GM21717 (cell line): ENCODE measurements around the gene PPP3R1.
"Not testable (repeated sequence)": the region's sequence is repeated elsewhere in the genome, so short reads cannot be mapped to it uniquely, and the experiment has no call there.

Source experiments
- ATAC-seq: cut with Tn5 transposase; IDR thresholded peaks from one replicate; pipeline ENCODE4 v1.9.1; 2021; ENCODE audit warnings: mild to moderate bottlenecking, moderate library complexity; ENCODE audit not compliant: unreplicated experiment

PPP3R1 gene

DNA sequence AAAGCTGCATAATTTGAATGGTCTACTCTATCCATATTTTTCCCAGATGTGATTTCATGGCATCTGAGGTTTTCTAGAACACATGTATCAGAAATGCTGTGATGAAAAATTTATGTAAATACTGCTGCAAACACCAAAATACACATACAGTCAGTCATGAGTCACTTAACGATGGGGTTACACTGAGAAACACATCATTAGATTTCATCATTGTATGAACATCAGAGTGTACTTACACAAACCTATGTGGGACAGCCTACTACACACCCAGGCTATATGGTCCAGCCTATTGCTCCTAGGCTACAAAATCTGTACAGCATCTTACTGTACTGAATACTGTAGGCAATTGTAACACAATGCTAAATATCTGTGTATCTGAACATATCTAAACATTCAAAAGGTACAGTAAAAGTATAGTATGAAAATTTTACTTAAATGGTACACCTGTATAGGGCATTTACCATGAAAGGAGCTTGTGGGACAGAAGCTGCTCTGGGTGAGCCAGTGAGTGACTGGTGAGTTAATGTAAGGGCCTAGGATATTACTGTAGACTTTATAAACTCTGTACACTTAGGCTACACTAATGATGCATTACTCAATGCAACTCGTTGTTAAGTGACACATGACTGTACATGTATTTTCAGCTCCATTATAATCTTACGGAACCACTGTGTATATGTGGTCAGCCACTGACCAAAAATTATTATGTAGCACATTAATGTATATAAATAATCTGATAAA, 61.2 kb downstream of the PPP3R1 start:
- ATAC-seq: no peak

DNA sequence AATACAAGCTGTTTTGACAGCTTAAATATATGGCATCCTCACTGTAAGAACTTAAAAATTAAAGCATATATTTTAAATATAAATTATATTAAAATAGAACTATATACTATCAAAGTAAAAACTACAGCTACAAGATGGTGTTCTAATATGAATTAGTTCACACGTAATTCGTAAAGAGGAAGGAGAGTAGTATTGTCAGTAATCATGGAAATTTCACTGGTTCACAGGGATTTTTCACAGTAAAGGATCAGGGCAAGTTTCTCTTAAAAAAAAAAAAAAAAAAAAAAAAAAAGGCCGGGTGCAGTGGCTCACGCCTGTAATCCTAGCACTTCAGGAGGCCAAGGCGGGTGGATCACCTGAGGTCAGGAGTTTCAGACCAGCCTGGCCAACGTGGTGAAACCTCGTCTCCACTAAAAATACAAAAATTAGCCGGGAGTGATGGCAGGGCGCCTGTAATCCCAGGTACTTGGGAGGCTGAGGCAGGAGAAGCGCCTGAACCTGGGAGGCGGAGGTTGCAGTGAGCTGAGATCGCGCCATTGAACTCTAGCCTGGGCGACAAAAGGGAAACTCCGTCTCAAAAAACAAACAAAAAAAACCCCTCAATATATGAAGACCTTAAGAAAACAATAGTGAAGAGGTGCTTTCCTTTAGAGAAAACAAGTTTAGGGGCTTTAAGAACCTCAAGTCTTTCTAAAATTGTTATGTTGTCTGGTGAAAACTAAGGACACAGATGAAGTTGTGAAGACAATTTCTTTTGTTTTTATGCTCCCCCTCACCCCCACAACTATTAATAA, 62.1 kb downstream of the PPP3R1 start:
- no peak for ATAC-seq

DNA sequence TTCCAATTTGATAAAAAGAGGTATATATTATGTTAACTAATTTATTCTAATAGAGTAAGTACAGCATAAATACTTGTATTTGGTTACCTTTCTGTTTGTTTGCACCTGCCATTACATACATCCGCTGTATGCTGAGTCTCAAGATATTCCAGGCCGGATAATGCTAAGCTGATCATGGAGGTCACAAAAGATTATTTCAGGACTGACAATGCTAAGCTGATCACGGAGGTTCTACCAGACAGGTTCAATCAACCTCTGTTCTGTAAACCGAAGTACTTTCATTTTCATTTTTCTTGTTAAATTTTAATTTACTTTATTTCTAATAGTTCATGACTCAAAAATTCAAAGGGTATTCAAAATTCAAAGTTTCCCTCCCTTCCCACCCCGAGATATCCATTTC, 63.5 kb downstream of the PPP3R1 start:
- no peak for ATAC-seq

DNA sequence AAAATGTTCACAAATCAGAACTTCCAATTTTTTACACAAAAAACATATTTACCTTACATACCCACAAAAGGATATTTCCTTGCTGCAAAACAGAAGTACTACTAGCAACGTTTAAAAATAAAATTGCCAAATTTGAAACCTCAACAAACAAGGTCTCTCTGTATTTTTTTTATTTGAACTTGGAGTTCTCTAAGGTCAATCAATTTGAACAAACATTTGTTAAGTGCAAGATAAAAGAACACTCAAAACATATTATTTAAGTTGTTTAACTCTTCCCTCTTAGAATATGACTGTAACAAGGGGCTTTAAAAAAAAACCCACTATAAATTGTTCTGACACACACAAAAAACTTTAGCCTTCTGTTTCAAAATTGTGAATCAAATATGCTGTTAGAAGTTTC, 65.0 kb downstream of the PPP3R1 start:
- no peak for ATAC-seq

DNA sequence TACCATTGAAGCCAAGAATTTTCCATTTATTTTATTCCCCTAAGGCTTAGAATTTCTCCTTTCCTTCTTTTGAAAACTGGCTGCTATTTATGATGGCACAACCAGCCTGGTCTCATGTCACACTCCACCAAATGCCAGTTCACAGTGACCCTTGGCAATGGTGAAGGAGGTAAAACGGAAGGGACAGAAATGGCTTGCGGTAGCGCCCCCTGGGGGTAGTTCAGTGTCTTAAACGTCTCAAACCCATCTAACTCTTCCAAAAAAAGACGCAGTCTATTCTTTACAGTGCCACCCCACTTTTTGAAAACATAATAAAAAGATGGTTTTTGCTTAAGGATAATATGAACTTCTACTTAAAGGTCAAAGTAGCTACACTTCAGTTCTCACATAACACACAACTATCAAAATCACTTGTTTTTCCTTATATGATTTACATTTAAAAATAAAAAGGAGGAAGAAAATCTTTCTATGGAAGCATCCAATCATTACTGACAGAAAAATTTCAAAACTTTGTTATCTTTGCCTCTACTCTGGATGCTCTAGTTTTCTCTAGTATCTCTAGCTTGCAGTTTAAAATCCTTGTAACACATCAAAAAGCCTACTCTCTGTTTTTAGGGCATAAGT, 66.7 kb downstream of the PPP3R1 start:
- no peak for ATAC-seq

DNA sequence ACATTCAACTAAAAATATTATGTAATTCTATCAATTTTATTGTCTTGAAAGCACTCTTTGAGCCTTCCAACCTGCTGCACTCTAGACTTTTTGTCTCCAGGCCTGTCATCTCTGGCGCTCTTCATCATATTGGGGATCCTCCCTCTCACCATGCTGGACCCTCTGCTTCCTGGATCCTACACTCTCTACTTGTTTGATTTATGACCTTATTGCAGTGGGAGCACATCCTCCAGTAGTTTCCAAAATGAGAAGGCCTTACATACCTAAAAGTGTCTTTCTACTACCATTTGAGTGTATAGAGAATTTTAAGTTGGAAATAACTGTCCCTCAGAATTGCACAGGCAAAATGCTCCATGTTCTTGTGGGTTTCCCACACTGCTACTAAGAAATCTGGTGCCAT, 69.4 kb downstream of the PPP3R1 start:
- no peak for ATAC-seq

DNA sequence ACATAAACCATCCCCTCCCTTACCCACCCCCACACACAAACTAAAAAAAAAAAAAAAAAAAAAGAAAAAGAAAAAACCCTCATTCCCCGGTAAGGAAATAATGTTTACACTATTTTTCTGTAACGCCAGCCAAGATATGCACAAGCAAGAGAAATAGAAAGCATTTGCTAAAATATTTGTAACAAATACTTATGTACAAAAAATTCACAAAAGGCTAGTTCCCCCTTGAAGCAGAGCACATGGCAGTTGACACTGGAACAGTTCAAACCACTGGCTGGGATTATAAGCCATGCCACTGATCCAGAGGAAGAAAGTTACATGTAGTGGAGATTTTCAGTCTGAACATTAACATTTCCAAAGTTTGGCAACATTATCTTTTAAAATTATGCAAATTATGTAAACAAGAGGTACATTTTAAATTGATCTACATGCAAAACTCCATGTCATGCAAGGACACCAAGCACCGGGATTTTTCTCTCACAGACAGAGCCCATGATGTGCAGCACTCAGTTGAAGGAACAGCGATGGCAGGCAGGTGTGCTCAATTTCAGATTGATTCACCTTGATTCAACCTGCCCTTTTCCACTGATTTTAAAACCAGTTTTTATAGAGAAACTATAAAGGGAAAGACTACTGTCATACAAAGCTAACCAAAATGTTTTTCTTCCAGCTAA, 73.2 kb downstream of the PPP3R1 start:
- ATAC-seq: no peak

DNA sequence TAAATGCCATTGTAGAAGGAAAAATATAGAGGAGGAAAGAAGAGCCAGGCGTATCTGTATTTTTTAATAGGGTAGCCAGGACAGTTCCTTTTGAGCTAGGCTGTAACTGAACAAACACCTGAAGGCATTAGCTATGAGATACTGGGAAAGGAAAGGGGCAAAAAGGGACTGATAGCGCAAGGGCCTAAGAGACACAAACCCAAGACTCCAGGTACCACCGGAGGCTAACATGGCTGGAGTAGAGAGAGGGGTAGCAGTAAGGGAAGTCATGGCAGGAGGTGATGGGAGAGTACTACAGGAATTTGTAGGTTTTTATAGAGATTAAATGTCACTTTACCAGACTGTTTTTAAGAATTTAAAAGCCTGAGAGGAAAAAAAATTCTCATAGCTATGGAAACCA, 73.9 kb downstream of the PPP3R1 start:
- ATAC-seq: no peak

DNA sequence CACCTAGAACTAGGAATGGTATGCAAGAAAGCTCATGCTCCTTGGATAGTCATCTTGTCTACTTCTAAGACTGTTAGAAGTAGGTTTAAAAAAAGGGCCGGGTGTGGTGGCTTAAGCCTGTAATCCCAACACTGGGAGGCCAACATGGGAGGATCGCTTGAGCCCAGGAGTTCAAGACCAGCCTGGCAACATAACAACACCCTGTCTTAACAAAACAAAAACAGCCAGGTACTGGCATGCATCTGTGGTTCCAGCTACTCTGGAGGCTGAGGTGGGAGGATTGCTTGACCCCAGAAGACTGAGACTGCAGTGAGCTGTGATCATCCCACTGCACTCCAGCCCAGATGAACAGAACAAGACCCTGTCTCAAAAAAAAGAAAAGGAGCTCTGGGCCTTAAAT, 74.8 kb downstream of the PPP3R1 start:
- no peak for ATAC-seq

DNA sequence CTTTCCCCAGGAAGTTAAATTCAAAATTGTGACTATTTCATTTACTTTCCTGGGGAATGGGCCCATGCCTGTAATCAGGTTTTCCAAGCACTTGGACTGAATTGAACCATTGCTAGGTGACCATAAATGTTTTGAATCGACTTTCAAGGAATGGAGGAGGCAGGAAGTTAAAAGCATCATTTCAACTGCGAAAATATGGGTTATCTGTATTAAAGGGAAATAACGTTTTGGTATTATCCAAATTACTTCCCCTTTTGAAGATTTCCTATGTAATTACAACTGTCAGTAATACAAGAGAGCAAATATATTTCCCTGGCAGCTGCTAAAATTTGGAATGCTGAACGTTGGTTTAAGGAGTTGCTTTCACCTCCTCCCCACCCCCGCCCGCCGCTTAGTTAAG, 75.7 kb downstream of the PPP3R1 start:
- ATAC-seq: no peak

DNA sequence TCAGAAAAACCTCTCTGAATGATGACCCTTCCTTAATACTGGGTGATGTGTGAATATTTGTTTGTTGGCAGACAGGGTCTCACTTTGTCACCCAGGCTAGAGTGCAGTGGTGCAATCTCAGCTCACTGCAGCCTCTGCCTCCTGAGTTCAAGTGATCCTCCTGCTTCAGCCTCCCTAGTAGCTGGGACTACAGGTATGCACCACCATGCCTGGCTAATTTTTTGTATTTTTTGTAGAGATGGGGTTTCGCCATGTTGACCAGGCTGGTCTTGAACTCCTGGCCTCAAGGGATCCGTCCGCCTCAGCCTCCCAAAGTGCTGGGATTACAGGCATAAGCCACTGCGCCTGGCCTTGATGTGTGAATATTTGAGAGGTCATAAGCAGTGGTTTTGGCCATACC, 77.1 kb downstream of the PPP3R1 start:
- ATAC-seq: not testable (repeated sequence)

DNA sequence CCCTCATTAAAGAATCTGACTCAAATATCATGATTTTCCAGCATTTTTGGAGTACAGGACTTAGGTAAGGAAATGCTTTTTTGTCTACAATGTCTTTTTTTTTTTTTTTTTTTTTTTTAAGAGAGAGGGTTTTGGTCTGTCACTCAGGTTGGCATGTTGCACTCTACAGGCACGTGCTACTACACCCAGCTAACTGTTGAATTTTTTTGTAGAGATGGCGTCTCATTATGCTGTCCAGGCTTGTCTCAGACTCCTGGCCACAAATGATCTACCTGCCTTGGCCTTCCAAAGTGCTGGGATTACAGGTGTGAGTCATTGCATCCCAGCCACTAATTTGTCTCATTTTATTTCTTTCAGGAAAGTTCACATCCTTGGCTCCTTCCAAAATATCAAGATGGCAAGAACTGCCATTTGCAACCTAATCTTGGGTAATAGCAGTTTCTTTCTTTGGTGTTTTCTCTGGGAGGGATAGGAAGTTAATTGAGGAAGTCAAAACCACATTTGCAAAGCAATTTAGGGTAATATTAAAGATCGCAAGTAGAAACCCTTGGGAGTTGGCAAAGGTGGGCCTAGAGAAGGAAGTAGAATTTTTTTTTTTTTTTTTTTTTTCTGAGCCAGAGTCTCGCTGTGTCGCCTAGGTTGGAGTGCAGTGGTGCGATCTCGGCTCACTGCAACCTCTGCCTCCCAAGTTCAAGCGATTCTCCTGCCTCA, 79.2 kb downstream of the PPP3R1 start:
- ATAC-seq: no peak

DNA sequence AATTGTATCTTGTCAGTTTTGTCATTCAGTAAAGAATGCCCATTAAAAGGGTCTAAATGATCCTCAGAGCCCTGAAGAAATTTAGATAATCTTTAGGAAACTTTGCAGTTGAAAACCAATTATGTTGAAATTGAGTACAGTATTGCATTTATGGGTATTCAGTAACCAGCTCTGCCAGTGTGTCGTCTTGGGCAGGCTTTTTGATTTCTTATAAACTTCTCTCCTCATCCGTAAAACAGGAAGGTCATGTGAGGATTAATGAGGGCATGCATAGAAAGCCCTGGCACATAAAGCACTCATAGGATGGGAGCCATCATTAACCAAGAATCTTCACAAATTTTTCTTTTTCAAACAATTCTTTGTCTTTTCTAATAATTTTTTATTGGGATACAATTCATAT, 79.8 kb downstream of the PPP3R1 start:
- ATAC-seq: no peak

DNA sequence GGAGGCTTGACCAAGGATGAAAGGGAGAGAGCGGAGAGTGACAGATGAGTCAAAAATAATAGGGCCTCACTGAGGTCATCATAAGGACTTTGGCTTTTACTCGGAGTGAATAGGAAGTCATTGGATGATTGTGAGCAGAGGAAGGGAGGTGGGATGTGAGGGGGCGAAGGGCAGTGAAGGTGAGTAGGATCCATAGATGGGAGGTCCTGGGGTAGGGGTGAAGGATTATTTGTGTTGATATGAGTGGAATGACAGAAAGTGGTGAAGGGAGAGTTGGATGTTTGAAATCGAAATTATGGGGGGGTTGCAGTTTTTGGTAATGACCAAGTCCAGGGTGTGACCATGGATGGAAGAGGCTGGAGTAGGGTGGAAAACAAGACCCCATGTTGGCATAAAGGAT, 80.6 kb downstream of the PPP3R1 start:
- ATAC-seq: no peak

DNA sequence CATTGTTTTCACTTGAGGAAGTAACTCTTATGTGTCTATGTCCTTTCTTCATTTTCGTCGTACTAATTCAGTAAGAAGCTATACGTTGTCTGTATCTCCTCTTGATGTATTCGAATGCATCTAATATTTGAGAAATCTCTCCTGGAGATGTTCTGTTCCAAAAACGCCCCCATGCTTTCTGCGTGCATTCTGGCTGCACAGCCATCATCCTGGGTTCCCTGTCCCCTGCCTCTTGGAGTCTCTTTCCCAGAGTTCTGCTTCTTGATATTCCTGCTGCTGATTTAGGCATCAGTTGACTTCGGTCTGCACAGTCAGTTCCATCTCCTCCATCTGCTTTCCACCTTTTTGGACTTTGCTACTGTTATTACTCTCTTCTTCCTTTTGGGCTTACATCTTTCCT, 81.2 kb downstream of the PPP3R1 start:
- no peak for ATAC-seq

DNA sequence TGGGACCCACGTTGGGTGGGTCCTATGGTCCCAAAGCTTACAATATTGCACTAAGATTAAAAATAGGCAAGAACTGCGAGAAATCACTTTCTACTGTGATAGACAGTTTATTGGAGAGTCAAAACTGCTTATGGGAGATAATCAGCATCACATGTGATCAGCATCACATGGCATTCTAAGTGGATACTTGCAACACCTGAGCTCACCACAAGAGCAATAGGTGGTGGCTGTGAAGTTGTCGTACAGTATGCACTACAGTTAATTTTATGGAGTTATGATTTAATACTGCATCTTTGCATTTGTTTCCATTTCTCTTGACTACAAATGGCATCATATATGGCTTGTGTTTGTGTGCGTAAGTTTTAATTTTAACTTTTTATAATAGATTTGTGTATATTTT, 83.0 kb downstream of the PPP3R1 start:
- no peak for ATAC-seq

DNA sequence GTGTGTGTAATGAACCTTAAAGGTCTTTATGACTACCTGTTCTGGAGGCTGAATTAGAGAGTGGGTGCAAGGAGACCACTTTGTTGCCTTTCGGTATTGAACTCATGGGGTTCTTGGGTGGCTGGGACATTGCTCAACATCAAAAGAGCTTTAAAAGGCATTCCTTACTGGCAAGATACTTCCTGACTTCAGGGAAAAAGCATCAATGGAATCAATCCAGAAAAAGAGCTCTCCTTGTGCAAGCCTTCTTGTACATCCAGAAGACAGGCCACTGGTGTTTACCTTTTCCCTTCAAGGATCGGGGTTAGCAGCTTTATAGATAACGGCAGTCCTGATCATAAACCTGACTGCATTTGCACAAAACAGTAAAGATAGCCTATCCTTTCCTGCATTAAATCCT, 85.1 kb downstream of the PPP3R1 start:
- ATAC-seq: no peak

DNA sequence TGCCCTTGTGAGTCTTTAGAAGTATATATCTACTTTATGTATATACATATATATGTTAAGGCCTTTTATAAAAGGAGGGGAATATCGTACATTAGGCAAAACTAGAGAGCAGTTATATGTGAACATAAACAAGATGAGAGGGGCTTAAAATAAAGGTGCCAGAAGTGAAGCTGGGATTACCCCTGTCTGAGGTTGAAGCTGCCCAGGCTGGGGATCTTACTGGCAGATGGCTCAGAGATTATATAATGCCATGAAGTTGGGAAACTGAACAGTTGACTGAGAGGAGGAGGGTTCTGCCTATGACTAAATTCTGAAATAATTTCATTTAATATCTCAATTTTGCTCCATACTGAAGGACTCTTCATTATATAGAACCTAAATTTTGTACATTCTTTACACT, 88.7 kb downstream of the PPP3R1 start:
- no peak for ATAC-seq

DNA sequence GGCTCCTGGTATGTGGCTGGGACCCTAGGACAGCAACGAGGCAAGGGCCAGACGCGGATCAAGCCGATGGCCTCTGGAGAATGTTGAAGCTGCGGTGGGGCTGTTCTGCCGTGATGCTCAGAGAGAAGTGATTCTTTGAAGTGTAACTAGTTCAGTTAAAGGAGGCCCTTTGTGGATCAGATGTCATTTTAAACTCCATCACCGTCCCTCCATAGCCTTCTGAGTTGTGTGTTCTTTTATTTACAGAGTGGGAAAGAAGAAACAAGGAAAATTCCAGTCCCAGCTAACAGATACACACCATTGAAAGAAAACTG, 94.2 kb downstream of the PPP3R1 start:
- ATAC-seq: peak; percentile 8

DNA sequence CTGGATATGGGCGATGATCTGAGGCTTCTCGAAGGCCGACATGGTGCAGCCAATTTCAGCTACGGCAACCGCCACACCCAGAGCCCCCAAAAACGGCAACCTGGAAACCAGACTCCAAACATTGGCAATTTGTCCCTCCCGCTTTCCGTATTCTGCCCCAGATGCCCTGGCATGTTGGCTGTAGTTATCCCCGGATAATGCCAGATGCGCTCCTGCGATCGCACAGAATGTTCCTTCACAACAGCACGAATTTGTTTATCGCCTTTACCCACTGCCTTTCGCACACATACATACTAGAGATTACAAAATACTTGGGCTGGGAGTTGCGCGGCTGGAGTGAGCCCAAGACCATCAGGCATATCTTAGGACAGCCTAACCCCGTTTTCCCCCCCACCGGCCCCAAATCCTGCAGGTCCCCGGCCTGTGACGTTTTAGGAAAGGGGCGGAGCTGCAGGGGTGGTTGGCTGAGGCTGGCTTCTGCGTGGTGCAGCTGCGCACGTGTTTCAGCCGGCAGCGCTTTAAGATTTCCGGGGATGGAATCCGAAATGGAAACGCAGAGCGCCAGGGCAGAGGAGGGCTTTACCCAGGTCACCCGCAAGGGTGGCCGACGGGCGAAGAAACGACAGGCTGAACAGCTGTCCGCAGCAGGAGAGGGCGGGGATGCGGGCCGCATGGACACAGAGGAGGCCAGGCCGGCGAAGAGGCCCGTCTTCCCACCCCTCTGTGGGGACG, 94.8 kb downstream of the PPP3R1 start, which contains the start of gene PNO1:
PNO1 (plus strand) TSS at position 487 of the 732 bp plus-strand sequence; CDS start at position 534, 47 bp downstream.
- ATAC-seq: peak; percentile 86
